H7 (cell line): ENCODE measurements around the gene ZNF593. TPM values are rescaled to one million over a fixed set of nuclear protein-coding genes. Genes with fewer than 3 reads are reported as not detected.

Experiments used
- DNase-seq: peaks from one replicate; pipeline ENCODE4 v3.0.0; 2012
- H3K27me3 ChIP-seq: 2 replicates; pipeline ENCODE4 v1.6.0; 2011; ENCODE audit warnings: mild to moderate bottlenecking, low read length; ENCODE audit not compliant: control insufficient read depth, insufficient read depth
- H3K36me3 ChIP-seq: replicated peaks from 2 replicates; pipeline ENCODE4 v1.5.1; 2011; ENCODE audit warnings: low read length; ENCODE audit not compliant: control insufficient read depth, insufficient read depth
- H3K4me3 ChIP-seq: 2 replicates; pipeline ENCODE4 v1.5.1; 2011; ENCODE audit warnings: low read depth, mild to moderate bottlenecking, control low read depth, low read length, moderate library complexity; ENCODE audit not compliant: insufficient read depth
- total RNA-seq: library from RNA; depleted of rRNA; stranded (reverse); fragments of >200 nt; shearing (Covaris generic); gene quantifications from 2 replicates; pipeline ENCODE4 v1.2.3, GENCODE V29; 2014; rRNA removed

ZNF593 gene
- 32.8 and 59.0 TPM in 2 replicates for total RNA-seq

DNA sequence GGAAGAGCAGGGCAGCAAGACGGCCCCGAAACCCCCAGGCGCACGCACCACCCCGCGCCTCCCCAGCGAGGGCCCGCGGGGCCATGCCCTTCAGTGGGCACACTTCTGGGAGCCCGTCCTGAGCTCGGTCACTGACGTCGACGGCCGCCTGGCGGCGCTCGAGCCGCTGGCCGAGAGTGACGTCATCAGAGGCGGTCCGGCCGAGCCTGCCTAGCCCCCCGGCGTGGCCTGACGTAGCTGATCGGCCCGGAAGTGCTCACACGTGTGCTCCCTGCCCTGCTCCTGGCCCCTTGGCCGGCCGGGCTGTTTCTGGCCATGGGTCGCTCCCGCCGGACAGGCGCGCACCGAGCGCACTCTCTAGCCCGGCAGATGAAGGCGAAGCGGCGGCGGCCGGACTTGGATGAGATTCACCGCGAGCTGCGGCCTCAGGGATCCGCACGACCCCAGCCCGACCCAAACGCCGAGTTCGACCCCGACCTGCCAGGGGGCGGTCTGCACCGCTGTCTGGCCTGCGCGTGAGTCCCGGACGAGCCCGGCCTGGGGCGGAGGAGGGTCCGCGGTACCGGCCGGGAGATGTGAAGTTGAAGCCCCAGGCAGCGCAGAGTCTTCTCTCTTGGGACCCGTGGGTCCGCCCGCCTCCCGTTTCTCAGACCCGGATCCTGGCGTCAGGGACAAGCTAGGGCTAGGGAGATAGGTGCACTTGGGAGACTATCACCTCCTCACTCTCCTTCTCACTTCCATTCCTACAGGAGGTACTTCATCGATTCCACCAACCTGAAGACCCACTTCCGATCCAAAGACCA is at the start of gene ZNF593:
Gene ZNF593, plus strand, starts transcription at position 240 of the 803 bp plus-strand sequence. Its CDS starts 76 bp downstream, at position 316.
- peak; percentile 99 for DNase-seq
- Histone ChIP-seq H3K4me3 (peak within 1 kb of the TSS; percentile 97), H3K27me3 (peaks cover 11% of the 10 kb centered on the region), H3K36me3 (peaks cover 4% of the 10 kb centered on the region)

DNA sequence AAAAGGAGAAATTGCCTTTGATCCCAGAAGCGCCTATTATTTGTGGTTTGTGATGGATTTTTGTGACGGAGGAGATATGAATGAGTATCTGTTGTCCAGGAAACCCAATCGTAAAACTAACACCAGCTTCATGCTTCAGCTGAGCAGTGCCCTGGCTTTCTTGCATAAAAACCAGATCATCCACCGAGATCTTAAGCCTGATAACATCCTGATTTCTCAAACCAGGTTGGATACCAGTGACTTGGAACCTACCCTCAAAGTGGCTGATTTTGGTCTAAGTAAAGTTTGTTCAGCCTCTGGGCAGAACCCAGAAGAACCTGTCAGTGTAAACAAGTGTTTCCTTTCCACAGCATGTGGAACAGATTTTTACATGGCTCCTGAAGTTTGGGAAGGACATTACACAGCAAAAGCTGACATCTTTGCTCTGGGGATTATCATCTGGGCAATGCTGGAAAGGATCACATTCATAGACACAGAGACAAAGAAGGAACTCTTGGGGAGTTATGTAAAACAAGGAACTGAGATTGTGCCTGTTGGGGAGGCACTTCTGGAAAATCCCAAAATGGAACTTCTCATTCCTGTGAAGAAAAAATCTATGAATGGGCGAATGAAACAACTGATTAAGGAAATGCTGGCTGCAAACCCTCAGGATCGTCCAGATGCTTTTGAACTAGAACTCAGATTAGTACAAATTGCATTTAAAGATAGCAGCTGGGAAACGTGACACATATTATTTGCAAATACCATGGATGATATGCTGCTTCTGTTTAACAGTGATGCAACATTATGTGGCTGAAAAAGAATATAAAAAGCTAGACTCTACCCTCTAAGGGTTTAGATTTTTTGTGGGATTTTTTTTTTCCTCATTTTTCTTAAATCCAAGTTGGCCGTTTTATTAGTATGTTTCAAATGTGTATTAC is 47.6 kb upstream of the ZNF593 start:
- H3K27me3 ChIP-seq, result no peaks in the 10 kb centered on the region
- DNase-seq, result no peak
- peaks cover 2% of the 10 kb centered on the region; the same call in 1 of the 2 replicates for H3K36me3 ChIP-seq
- H3K4me3 ChIP-seq, result no peak overlapping the region

DNA sequence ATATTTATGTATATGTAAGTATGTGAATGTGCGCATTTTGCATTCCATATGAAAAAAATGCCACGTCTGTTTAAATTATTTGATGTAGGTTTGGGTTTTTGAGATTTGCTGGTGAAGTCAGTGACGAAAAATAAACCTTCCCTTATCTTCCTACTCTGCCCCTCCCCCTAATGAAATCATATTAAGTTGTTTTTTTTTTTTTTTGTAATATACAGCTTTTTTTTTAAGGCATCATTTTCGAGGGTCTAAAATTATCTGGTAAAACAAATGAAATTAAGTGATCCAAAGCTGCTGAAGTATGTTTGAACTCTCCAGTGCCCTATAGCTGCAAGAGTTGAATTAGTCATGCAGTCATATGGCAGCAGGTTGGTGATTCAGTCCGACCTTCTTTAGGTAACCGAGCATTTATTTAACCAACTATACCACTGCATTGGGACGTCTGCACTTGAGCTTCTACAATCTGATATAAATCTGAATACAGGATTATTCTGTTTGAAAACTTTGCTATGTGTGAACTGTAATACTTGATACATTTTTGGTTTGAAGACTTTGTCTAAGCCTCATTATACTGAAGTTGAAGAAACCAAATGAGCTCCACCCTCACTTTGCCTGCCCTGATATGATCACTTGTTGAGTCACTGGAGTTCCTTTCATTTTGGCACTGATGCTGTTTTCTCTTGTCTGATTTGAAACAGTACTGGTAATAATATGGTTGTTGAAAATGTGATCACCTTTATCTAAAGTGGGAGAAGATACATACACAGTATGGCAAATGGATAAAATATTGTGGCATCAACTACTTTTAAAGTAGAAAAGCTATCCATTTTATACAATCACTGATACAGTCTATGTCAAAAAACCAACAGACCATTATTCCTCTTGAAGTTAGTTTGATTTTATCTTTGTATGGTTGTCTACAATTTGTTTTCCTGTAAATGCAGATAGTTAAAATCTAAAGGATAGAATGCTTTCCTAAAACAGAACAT is 46.4 kb upstream of the ZNF593 start:
- H3K27me3 ChIP-seq, result no peaks in the 10 kb centered on the region
- H3K4me3 ChIP-seq, result no peak overlapping the region
- H3K36me3 ChIP-seq, result peaks cover 2% of the 10 kb centered on the region; the same call in 1 of the 2 replicates
- no peak for DNase-seq

DNA sequence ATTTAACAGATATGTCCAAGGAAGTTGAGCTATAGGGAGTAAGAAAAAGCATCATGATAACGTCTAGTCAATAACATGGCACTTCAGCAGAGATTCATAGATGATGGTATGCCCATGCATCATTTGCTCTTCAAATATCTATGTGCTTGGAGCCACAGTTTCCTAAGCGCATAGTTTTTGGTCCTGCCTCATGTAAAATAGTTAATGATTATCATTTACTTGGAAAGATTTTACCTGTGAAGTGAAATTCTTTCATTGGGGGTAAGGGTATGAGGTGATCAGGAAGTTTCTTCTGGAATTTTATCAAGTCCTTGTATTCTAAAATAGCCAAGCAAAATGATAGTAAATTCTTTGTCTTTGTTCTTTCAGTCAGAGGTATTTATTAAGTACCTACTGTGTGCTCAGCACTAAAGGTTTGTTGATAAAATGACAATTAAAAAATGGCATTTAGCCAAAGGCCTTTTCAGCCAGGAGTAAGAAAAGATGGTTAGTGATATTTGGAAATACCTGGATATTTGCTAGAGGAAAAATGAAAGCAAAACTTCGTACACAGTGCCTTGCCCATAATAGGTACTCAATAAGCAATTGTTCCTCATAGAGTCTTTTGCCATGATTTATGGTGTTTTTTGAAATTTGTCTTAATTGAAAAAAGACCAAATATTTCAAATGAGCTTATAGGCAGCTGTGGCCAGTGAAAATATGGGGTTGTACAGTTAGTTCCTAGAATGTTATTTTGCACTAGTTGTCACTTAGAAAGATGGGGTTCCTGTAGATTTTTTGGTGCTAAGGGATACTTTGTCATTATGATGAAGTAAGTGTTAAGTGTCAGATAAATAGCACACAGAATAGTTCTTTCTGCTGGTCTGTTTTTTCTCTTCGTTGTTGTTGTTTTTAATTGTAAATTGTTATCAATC is 45.0 kb upstream of the ZNF593 start:
- Histone ChIP-seq H3K4me3 (no peak overlapping the region), H3K27me3 (no peaks in the 10 kb centered on the region), H3K36me3 (peaks cover 2% of the 10 kb centered on the region; the same call in 1 of the 2 replicates)
- no peak for DNase-seq

DNA sequence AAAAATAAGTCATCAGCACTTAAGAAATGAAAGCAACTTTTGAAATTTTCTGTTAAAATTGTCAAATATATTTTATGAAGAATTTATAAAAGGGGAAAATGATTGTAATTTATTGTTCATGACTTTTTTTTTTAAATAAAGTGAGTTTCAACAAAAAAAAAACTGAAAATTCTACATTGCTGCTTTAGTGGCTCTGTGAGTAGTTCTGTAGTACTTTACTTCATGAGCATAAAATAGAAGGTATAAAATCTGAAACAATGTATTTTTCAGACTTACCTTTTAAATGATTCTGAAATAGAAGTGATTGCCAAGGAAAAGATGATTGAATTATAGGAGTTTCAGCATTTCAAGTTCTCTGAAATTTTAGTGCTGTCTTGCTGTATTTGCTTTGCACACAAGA is 44.3 kb upstream of the ZNF593 start:
- Histone ChIP-seq H3K4me3 (no peak overlapping the region), H3K27me3 (no peaks in the 10 kb centered on the region)

DNA sequence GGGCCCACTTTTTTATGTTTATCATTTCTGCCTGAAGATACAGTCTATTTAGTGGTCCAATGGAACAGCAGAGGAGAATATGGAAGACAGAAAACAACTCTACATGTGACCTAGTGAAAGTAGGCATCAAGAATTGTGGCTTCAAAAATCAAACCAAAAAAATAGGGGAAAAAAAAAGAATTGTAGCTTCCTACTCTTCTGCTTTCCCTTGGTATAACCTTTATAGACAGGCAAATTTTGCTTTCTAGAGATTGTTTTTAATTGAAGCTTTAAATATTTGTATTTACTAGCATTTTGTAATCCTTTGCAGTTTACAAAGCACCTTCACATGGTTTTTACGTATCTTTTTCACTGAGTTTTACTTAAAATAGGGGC is 43.8 kb upstream of the ZNF593 start:
- no peak for DNase-seq
- H3K27me3 ChIP-seq, result no peaks in the 10 kb centered on the region
- H3K36me3 ChIP-seq, result peaks cover 2% of the 10 kb centered on the region; the same call in 1 of the 2 replicates
- H3K4me3 ChIP-seq, result no peak overlapping the region

More for the DNA sequence above, 44.3 kb upstream of the ZNF593 start:
- DNase-seq, result no peak
- peaks cover 2% of the 10 kb centered on the region; the same call in 1 of the 2 replicates for H3K36me3 ChIP-seq

DNA sequence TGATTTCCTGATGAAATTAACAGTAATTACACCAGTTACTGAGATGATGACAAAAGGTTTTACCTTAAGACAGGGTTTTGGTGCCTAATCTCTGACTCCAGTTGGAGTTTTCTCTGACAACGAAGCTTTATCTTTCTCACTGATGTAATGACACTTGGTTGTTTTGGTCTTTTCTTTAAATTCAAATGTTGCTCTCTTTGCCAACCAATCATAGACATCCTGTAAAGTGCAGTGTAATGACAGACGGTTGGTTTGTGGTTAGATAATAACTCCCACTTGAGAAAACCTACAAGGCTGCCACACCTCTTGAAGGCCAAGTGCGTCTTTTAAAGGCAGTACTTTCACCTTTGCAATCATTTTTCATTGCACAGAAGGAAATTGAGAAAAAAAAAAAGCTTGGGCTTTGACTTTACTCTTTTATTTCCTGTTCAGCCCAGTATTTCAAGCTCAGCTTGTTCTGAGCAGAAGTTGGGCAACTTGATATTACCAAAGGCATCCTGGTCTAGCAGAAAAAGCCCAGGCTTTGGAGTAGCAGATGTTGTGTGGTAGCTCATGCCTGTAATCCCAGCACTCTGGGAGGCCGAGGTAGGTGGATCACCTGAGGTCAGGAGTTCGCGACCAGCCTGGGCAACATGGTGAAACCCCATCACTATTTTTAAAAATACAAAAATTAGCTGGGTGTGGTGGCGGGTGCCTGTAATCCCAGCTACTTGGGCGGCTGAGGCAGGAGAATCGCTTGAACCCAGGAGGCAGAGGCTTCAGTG is 43.2 kb upstream of the ZNF593 start:
- no peak for DNase-seq
- H3K36me3 ChIP-seq, result peaks cover 2% of the 10 kb centered on the region; the same call in 1 of the 2 replicates
- H3K27me3 ChIP-seq, result no peaks in the 10 kb centered on the region
- H3K4me3 ChIP-seq, result no peak overlapping the region

DNA sequence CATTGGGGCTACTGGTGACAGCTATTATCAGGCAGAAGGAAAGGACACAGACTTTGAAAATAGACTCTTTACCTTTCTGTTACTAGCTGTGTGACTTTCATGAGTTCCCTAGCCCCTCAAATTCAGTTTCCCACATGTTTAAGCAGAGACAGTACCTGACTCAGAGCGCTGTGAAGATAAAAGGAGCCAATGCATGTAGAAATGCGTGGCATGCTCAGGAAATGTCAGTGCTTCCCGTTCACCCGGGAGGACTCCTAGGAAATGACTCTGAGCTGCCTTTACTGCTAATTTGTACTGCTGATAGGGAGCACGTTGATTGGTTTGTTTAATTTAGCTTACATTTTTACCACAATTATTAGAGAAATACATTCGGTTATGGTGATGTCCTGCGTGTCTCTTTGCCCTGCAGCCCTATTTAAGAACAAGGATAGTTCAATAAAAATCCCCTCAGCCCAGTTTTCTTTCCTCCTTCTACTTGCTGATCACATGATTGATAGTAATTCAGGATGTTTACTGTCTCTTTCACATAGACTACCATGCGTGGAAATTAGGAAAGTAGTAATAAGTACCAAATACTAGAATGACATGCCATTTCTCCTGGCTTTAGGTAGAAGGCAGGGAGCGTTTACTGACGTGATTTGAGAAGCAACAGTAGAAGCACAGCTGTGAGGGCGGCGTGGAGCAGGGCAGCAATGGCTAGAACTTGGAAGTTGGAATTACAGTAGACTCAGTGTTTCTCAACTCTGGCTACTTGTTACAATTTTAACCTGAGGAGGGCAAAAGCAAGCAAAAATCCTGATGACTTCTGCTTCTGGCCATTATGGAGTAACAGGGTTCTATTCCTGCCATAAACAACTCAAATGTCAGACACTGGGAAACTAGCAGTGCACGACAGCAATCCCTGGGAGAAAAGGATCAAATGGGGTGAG is 42.2 kb upstream of the ZNF593 start:
- H3K36me3 ChIP-seq, result no peaks in the 10 kb centered on the region; the same call in 1 of the 2 replicates
- no peaks in the 10 kb centered on the region for H3K27me3 ChIP-seq
- no peak for DNase-seq
- no peak overlapping the region for H3K4me3 ChIP-seq

DNA sequence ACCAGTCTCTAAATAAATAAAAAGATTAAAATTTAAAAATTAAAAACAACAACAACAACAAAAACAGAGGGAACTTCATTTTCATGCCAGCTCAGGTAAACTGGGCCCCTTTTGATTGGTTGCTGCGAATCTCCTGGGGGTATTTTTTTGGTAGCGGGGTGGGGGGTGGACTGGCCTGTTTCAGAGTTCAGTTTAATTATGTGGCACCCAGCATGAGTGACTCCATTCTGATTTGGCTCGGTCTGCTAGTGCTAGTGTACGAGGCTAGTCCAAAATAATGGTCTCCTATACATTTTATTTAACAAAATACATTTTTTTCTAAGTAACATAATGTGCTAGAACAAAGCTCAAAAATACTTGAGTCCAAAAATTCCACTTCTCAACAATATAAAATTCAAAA is 39.9 kb upstream of the ZNF593 start:
- no peaks in the 10 kb centered on the region for H3K36me3 ChIP-seq
- no peak for DNase-seq
- no peaks in the 10 kb centered on the region for H3K27me3 ChIP-seq
- no peak overlapping the region for H3K4me3 ChIP-seq

DNA sequence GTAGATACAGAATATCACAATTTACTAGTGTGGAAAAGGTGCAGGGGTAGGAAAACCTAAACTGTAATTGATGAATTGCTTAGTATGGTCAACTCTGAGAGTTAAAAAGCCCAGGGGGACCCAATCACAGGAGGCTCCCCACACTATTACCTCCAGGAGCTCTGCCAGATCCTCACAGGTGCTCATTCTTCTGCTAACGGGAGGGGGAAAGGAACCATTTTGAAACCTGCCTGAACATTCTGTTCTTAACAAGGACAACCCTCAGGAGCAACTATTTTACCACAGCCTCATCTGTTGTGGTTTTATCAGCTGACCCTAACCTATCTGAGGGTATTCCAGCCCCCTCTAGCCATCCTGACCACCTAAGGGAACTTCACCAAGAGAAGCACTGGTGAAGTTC is 39.0 kb upstream of the ZNF593 start:
- Histone ChIP-seq H3K27me3 (no peaks in the 10 kb centered on the region), H3K4me3 (no peak overlapping the region), H3K36me3 (no peaks in the 10 kb centered on the region)
- no peak for DNase-seq

DNA sequence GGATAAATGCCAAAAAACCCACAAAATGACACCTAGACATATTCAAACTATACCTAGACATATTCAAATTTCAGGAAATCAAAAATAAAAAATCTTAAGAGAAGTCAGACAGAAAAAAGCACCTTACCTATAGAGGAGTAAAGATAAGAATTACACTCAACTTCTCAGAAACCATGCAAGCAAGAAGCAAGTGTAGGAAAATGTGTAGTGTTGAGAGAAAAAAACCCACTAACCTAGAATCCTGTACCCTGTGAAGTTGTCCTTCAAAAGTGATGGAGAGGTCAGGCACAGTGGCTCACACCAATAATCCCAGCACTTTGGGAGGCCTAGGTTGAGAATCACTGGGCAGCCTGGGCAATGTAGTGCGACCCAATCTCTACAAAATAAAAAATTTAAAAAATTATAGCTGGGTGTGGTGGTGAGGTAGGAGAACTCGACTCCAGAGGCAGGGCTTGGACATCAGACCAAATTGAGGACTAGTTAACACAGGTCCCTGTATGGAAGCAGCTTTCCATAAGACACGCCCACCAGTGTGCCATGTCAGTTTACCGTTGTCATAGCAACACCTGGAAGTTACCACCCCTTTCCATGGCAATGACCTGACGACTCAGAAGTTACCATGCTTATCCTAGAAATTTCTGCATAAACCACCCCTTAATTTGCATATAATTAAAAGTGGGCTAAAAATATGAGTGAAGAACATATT is 37.4 kb upstream of the ZNF593 start:
- Histone ChIP-seq H3K4me3 (no peak overlapping the region), H3K36me3 (no peaks in the 10 kb centered on the region), H3K27me3 (no peaks in the 10 kb centered on the region)
- DNase-seq, result peak; percentile 42
